ENCODE measurements around the gene NOL11.
"Not testable (repeated sequence)": the region's sequence is repeated elsewhere in the genome, so short reads cannot be mapped to it uniquely, and the experiment has no call there.

The NOL11 gene

DNA sequence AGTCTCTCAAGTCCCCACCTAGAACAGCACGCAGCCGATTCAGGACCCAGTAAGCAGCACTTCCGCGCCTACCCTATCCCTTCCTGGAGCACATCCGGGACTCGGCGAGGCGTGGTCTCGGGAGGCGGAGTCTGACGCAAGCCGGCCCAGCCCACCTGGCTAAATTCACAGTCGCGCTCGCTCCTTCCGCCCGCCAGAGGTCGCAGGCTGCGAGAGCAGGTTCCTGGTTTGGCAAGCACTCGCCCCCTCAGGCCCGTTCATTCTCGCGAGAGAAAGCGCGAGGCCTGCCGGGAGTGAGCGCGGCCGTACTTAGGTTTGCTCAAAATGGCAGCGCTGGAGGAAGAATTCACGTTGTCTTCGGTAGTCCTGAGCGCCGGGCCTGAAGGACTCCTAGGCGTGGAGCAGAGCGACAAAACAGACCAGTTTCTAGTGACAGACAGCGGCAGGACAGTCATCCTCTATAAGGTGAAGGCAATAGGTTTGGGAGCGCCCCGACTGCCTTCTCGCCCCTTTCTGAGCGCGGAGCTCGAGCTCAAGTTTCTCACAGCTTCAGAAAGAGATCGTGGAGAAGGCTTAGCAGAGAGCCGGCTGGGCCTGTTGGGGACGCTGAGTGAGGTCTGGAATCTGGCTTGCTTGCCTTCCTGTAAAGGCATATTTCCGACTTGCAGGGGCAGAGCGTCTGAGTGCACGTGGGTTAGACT is at the start of gene NOL11:
Gene NOL11 (plus strand): TSS at position 313 of the 701 bp plus-strand sequence. CDS start 12 bp downstream, at position 325.
- peak; percentile 97 to 98 for DNase-seq

DNA sequence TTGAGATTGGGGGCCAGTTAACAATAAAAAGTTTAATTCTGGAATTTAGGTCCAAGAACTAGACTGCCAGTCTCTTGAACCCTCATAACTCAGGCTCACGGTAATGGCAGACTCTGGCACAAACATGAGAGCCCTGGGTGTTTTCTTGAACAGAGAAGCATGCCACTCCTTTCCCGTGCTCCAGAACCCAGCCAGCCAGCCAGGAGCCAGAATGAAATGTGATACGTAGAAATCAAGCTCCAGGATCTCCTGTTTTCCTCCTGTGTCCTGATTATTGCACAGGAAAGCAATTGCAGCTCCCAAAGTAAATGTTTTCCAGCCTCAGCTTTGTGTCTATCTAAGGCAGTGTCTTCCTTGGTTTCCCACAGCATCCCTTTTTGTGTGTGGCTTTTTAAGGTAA is 46.2 kb upstream of the NOL11 start:
- no peak for DNase-seq

DNA sequence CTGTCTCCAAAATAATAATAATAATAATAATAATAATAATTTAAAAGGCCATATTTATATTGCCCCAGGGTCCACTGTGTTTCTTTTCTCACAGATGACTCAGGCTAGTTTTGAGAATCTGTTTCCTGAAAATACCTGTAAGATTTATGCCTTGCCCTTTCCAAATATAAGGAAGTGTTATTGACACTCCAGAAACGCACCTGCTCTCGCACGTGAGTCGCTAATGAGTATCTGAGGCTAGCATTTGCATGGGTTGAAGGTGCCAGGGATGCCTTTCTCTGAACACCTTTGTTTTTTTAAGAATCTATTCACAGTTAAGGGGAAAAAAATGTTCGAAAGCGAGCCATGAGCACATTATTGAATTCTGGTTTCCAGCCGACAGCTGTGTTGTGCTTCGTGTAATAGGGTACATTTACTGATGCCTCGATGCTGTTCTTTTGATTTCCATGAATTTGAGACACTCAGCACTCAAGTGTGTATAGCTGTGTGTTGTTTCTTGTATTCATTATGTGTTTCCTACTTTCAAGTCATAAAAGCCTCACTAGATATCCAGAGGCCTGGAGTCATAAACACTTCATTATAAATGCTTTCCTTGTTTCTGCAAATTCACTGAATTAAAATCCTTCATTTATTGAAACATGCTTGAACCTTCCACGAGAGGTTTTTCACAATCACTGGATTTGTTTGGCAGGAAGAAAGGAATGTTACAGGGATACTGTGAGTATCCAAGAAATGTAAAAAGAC is 45.0 kb upstream of the NOL11 start:
- DNase-seq: peak in 1 of 2 experiments; percentile 17

DNA sequence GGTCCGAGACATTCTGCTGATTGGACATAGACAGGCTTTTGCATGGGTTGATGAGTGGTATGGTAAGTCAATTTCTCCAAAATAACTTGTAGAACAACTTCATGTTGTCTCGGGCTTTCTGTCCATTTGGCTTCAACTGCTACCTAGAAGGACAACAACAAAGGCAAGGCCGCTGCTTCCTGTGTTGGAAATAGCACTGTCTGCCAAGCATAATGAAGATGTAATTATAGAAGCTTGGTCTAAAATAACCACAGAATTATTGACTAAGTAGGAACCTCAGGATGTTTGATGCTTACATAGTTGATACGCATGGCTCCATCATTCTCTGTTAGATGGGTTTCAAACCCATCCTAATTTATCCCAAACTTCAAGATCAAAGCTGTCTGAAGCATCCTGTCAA is 42.3 kb upstream of the NOL11 start:
- no peak for DNase-seq

DNA sequence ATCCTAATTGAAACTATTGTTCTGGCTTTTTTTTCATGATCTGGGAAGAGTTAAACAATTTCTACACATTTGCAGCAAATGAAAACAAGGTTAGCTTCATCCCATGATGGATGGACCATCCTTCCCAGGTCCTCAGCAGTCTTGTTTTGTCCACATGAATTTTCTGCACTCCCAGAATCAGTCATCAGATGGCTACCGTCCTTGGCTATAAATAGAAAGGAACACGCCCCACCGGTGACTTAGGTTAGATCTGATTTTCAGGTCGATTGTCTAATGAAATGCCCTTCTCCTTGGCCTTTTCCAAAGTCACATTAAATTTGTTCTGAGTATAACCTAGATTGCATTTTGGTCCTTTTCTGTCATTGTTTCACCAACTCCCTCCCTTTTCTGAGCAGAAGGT is 41.4 kb upstream of the NOL11 start:
- DNase-seq: no peak

DNA sequence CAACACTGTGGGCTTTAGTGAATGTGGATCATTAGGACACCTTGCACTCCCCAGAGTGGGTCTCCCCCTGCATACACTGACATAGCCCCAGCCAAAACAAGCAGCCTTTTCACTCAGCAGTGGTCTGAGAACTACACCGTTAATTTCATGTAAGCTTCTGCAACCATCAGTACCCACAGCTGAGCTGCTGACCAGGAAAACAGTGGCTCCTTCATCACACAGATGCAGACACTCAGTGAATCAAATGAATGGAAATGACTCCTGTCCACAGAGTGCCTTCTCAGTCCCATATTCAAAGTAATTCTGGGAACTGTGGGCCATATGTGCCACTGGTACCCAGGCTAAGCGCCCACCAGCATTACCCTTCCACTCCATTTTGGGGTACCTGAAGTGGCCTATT is 39.3 kb upstream of the NOL11 start:
- DNase-seq: no peak

DNA sequence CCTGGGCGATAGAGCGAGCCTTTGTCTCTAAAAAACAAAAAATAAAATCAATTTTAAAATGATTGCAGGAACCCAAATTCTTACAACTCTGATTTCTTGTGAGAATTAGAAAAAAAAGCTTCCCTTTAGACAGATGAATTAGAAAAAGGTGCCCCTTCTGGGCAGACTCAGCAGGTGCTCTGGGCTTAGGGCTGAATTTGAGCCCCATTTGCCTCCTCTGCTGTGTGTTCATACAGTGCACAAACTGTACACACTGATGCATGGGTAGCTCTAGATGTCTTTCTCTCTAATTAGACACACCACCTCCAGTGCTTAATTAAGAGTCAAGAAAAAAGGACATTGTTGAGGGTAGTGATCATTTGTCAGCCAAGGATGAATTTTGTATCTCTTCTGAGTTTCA is 38.5 kb upstream of the NOL11 start:
- DNase-seq: no peak

DNA sequence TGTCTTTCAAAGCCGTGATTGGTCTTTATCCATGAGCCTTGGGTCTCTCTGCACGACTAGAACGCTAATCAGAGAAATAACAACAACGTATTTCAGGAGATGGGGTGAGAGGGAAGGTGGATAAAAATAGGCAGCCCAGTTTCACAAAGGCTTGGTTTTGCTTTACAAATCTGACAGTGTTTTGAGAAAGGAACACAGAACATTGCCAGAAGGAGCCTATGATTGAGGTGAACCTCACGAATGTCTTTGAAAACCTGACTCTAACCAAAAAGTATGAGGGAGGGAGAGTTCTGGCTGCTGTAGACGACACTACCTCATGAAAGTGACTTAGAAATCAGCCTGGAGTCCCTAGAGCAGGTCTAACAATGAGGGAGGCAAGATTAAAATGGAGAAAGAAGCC is 38.0 kb upstream of the NOL11 start:
- DNase-seq: no peak

DNA sequence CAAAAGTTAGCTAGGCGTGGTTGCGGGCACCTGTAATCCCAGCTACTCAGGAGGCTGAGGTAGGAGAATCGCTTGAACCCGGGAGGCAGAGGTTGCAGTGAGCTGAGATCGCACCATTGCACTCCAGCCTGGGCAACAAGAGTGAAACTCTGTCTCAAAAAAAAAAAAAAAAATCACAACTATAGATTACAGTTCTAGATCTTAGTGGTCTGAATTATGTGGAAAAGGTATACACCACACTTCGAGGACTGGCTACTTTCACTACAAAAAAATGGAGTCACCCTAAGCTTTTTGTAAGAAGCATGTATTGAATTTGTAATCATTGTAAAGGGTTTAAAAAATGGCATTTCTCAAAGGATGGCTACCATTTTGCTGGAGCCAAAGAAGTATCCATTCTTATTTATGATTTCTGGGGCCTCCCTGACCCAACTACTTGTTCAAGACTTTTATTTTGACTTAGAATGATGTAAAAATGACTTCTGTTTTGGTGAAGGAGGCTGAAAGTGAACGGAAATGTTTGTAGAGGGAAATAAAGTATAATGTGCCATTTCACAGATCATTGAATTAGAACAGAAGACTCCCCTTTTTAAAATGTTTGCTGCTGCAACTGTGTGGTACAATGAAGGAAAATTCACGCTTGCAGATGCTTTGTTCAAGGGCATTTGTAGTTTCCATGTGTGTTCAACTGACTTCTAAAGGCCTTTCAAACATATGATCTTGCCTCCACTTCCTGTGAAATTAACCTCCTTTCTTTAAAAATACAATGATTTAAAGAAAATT is 37.1 kb upstream of the NOL11 start:
- DNase-seq: no peak

DNA sequence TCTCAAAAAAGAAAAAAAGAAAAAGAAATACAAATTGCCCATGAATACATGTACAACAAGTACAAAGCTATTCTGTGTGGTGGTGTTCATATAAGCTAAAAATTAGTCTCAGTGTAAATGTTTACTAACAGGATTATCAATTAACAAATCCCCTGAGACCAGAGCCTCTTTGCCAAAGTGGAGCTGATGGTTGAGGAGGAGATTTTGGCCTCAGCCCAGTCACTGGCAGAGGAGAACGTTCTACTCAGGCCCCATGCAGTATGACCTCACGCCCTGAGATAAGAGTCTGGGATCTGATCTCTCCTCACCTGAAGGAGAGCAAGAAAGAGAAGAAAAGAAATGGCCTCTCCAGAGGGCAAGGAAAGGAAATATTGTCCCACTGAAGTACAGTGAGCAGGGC is 35.5 kb upstream of the NOL11 start:
- no peak for DNase-seq

DNA sequence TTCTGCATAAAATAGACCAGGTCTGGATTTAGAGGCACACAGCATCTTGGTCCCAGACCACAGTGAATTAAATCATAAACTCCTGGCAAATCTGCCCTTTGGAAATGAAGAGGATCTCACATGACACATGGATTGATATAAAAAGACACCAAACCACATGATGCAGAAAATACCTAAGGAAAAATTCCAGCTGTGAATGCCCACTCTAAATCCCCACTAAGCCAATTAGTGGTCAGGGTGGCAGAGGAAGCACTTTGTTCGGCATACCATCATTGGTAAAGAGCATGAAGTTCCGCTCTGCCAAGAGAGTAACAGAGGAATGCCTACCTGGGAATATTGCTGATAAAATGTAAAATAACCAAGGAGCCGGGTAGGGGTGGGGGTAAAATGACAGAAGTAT is 32.4 kb upstream of the NOL11 start:
- no peak for DNase-seq

DNA sequence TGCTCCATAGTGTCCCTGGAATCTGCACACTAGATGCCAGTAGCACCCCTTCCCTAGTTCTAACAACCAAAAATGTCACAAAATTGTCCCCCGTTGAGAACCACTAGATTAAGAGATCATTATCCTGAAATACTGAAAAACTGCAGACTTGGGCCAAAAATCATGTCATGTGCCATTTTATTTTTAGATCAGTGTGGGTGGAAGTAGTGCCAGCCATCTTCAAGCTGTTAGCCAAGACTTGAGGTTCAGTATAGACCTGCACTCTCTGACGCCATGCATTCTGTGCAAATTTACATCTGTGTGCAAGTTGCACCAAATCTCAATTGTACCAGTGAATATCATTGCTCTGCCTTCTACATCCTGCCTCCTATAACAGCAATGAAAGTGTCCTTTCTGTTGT is 31.5 kb upstream of the NOL11 start:
- DNase-seq: no peak

DNA sequence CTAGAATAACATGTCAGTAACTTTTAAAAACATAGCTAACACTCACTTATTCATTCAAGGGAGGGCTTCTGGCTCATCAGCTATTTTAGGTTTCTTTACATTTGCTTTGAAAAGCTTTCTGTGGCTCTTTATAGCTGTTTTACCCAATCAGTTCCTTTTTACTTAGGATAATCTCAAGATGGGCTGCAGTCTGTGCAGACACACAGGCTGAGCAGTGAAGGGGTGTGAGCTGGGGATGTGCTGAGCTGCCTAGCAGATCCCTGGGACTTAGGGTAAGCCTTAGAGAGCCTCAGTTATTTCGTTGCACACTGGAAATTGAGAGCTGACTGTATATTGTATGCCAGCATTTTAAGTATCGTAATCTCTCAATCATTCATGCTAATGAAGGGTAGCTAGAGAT is 30.2 kb upstream of the NOL11 start:
- DNase-seq: no peak

DNA sequence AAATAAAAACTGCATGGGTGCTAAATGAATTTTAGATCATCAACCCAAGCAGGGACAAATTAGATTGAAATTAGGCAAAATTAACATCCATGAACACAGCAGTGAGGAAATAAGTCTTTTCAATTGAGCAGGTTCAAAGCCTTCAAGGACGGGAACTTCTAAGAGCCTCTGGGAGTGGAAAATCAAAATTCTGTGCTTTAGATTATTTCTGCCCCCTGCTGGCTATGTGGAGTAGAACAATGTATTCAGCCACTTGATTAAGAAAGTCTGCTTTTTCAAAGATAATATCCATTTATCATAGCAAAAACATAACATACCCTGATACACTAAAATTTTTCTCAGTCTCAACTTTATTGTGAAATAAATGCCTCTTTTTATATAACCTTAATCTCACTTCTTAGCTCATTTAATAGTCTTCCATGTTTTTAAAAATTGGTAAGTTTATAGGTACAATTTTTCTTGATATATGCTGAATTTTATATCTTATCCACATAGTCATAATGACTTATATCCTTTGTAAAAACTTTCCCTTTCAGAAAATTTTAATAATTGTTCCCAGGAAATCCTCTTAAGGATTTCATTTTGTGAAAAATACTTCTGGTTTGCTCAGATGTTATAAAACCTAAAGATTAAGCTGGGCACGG is 28.1 kb upstream of the NOL11 start:
- peak; percentile 32 to 73 for DNase-seq

DNA sequence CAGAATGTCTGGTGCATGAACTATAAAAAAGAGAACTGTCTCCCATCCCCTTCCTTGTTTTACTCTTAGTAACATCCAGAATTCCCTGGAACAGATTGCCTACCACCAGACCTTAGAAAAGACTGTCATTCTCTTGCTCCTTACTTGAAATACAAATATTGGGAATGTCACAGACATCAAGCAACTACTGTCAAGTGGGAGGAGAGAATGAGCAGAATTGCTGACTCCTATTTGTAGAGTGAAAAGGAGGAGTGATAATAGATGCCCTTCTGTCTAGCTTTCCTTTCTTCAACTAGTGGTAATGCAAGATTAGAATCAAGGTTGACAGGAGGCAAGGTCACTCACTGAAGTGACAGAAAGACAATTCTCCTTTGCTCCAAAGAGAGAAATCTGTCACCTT is 23.9 kb upstream of the NOL11 start:
- no peak for DNase-seq

DNA sequence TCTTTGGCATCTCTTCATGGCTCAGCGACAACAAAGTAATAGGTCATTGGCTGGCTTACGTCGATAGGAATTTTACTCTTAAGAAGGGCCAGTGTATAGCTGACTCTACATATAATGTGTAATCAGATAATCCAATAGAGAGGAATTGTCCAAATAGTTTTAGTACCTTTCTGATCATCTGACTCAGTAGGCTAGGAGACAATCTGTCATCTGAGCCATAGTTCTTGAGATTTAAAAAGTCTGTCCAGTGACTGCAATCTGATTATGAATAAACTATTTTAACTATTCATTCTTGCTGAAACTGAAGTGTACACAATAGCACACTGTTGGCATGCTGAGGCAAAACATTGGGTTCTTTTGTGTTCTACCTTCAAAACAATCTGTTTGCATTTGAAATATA is 21.4 kb upstream of the NOL11 start:
- no peak for DNase-seq

DNA sequence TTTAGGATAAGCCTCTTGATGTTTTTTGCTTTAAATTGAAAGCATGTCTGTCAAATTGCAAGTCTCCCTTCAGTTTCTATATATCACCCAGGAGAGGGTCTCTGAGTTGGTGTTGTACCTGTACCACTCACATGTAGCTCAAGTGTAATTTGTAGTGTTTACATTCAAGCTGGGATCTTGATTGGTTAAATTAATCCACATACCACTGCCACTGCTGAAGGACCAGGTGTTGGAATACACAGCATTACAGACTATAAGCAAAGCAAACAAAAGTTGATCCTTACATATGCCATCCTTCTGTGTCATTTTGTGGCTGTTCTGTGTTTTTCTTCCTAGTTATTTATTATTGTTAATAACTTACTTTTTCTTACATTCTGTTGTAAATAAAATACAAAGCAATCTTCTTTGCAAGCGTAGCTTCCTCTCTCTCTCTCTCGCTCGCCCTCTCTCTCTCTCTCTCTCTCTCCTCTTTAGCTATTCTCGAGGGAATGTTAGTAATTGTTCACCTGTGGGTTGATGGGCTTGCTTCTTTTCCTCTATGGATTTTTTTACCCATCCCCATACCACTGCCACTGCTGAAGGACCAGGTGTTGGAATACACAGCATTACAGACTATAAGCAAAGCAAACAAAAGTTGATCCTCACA is 20.8 kb upstream of the NOL11 start:
- DNase-seq: peak in 1 of 2 experiments; percentile 1

DNA sequence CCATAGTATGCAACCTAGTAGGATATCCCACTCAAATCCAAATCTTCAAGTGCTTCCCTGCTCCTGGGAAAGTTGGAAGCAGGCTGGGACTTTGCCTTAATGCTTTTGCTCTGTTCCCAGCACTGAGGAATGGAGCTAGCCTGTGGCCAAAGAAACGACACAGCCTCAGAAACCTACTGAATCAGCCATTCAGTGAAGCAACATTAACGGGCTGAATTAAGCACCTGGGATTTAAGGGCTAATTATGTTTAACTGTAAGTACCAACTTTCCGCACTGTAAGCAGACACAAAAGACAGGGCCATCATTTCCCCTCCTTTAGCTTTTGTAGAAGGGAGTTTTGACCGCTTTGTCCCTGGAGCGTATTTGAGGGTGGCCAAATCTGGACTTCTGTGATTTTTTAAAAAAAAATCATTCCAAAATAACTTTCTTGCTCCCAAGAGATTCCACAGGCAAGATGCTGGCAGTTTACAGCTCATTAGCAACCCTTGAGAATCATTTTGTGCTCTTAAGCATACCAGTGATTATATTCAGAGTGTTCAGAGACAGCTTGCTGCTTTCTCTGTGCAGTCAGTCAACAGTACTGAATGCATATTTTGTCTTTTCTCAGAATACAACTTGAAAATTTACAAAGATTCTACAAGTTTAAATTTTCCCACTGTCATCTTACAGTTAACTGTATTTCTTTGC is 17.6 kb upstream of the NOL11 start:
- DNase-seq: no peak

DNA sequence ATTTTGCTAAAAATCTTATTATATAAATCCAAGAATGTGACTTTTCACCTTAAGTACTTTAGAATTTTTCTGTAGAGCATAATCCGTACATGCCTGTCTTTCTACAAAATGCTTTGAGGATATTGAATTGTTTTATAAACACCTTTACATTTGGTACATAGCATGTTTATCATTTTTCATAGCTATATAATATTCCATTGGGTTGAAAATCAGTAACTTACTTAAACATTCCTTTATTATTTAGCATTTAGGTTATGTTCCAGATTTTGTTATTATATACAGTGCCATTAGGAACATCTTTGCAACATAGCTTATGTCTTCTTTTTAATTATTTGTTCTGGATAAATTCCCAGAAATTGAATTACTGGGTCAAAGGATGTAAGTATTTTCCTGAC is 17.0 kb upstream of the NOL11 start:
- DNase-seq: no peak

DNA sequence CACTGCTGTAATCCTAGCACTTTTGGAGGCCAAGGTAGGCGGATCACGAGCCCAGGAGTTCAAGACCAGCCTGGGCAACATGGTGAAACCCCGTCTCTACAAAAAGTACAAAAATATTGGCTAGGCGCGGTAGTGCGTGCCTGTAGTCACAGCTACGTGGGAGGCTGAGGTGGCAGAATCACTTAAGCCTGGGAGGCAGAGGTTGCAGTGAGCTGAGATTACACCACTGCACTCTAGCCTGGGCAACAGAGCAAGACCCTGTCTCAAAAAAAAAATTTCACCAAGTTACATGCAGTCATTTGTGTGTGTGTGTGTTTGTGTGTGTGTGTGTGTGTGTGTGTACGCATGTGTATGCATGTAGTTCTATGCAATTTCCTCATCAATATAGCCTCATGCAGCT is 14.9 kb upstream of the NOL11 start:
- DNase-seq: not testable (repeated sequence)

DNA sequence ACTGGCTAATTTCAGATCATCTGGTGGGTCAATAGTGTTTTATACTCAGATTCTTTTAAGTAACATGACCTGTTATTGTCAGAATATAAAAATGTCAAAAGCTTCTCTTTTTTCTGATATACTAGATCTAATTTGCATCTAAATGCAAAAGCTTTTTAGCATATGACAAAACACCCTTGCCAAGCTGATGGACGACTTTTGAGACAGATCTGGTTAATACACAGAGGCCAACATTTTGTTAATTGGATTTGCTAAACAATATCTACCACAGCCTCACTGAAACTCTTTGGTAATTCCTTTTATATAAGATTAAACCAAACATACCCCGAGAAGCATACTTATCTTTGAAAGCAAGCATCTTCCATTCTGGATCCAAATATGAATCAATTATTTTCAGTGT is 10.3 kb upstream of the NOL11 start:
- no peak for DNase-seq

DNA sequence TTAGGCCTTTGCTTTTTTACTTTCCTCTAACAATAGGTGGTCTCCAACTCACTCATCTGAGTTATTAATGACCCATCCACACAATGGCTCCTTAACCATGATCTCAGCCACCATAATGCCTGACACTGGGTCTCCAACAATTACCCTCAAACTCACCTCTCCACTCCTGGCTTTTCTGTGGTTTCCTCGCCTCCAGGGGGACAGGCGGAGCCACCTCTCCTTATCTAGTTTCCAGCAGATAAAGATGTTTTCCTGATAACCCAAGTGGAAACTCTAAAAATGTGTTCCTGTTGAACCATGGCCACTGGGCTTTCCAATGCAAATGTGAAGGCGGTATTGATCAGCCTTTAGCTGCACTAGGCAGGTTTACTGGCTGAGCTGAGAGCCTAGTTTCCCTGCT is 9.4 kb upstream of the NOL11 start:
- DNase-seq: no peak

Measured in SHP77 (cell line).